IPS-20b (cell line): ENCODE results near the gene KLHL17.
A peak's percentile ranks its signal among the peaks of the same experiment; 100 is the strongest.

ENCODE experiments used
- H3K27ac ChIP-seq: one replicate; pipeline ENCODE4 v1.5.1; 2013; ENCODE audit warnings: low read length
- H3K27me3 ChIP-seq: 2 replicates; pipeline ENCODE4 v1.6.1; 2013; ENCODE audit warnings: mild to moderate bottlenecking, low read length, inconsistent platforms; ENCODE audit not compliant: insufficient read depth
- H3K36me3 ChIP-seq: 2 replicates; pipeline ENCODE4 v1.6.1; 2013; ENCODE audit warnings: low read depth, mild to moderate bottlenecking, inconsistent platforms, low read length, moderate library complexity; ENCODE audit not compliant: insufficient read depth
- H3K4me1 ChIP-seq: 2 replicates; pipeline ENCODE4 v1.6.1; 2013; ENCODE audit warnings: mild to moderate bottlenecking, control low read depth, inconsistent platforms, low read length, moderate library complexity; ENCODE audit not compliant: insufficient read depth
- H3K4me3 ChIP-seq: 2 replicates; pipeline ENCODE4 v1.5.1; 2013; ENCODE audit warnings: mild to moderate bottlenecking, low read length, inconsistent platforms
- H3K9ac ChIP-seq: 2 replicates; pipeline ENCODE4 v1.6.1; 2013; ENCODE audit warnings: low read depth, mild to moderate bottlenecking, inconsistent platforms, low read length, moderate library complexity
- H3K9me3 ChIP-seq: 2 replicates; pipeline ENCODE4 v1.6.1; 2013; ENCODE audit warnings: mild to moderate bottlenecking, low read depth, low read length, inconsistent platforms; ENCODE audit not compliant: insufficient read depth

The KLHL17 gene

GRCh38 chr1:960363-961131 is at the start of gene KLHL17:
Gene KLHL17 (plus strand): TSS chr1:960584. CDS start chr1:960694, 110 bp downstream.
- H3K36me3 ChIP-seq: peaks cover 25% of the 10 kb centered on the region
- H3K4me1 ChIP-seq: no peaks in the 10 kb centered on the region
- no peaks in the 10 kb centered on the region for H3K9me3 ChIP-seq
- H3K9ac ChIP-seq: no peak within 1 kb of the TSS
- H3K27me3 ChIP-seq: peaks cover 21% of the 10 kb centered on the region
- peak within 1 kb of the TSS; percentile 60 for H3K4me3 ChIP-seq
- no peak within 1 kb of the TSS for H3K27ac ChIP-seq

GRCh38 chr1:910881-911721 is 49.3 kb upstream of the KLHL17 start:
- no peak overlapping the region for H3K4me3 ChIP-seq
- peaks cover 79% of the 10 kb centered on the region for H3K27me3 ChIP-seq
- H3K9ac ChIP-seq: no peak overlapping the region
- no peaks in the 10 kb centered on the region for H3K4me1 ChIP-seq
- no peak overlapping the region for H3K27ac ChIP-seq
- H3K9me3 ChIP-seq: no peaks in the 10 kb centered on the region
- H3K36me3 ChIP-seq: no peaks in the 10 kb centered on the region

GRCh38 chr1:911875-912739 is 48.3 kb upstream of the KLHL17 start:
- H3K9ac ChIP-seq: no peak overlapping the region
- H3K9me3 ChIP-seq: no peaks in the 10 kb centered on the region
- no peaks in the 10 kb centered on the region for H3K36me3 ChIP-seq
- no peaks in the 10 kb centered on the region for H3K4me1 ChIP-seq
- H3K27me3 ChIP-seq: peaks cover 77% of the 10 kb centered on the region
- no peak overlapping the region for H3K27ac ChIP-seq
- H3K4me3 ChIP-seq: no peak overlapping the region

DNA sequence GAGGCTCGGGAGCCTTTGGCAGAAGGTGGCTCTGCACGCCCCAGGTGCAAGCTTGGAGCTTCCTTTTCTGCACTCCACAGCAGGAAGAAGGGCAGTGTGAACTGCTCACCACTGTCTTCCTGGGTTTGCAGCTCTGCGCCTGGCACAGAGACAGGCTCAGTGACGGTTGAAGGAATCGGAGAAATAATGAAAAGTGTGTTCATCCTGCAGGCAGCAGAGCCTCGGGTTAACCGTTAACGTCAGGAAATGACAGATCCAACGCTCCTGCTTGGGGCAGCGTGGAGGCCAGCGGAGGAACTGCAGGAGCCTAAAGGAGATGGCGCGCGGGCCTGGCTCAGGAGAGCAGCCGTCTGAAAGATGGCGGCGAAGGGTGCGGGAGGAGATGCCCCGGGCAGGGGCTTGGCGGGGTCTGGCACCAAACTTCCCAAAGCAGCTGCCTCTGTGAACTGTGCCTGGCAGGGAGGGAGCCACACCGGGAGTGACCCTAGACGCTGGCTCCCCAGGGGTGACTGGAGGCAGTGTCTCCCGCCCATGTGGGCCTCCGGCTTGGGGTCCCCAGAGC is 47.6 kb upstream of the KLHL17 start:
- H3K9ac ChIP-seq: no peak overlapping the region
- peaks cover 77% of the 10 kb centered on the region for H3K27me3 ChIP-seq
- H3K27ac ChIP-seq: no peak overlapping the region

DNA sequence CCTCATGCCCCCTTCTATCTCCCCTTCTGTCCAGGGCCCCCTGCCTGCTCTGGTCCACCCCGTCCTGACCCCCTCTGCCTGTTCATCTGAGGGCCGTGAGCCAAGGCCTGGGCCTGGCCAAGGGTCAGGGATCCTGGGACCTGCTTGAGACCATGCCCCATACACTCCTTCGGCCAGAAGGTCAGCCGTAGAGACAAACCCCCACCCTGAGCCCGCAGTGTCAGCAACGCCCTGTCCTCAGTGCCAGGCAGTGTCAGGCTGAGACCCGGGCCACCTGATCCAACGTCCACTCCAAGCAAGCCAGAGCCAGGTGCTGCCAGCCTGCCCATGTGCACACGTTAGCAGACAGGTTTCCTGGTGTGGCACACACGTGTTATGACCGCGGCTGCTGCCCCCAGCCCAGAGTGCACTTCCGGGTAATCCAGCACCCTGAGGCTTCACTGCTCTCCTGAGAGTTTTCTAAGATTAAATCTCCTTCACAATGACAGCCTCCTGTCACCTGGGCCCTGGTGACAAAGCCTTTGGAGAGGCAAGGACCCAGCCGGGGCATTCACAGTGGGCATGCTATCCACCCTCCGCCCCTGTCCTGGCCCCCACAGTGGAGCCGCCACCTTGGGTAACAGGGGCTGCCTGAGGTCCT is 46.8 kb upstream of the KLHL17 start:
- H3K4me3 ChIP-seq: no peak overlapping the region
- H3K9ac ChIP-seq: no peak overlapping the region
- H3K36me3 ChIP-seq: no peaks in the 10 kb centered on the region
- no peaks in the 10 kb centered on the region for H3K9me3 ChIP-seq
- H3K27ac ChIP-seq: no peak overlapping the region
- H3K27me3 ChIP-seq: peaks cover 80% of the 10 kb centered on the region
- no peaks in the 10 kb centered on the region for H3K4me1 ChIP-seq

More for the DNA sequence above, 47.6 kb upstream of the KLHL17 start:
- H3K36me3 ChIP-seq: no peaks in the 10 kb centered on the region
- H3K4me3 ChIP-seq: no peak overlapping the region
- no peaks in the 10 kb centered on the region for H3K4me1 ChIP-seq
- H3K9me3 ChIP-seq: no peaks in the 10 kb centered on the region

DNA sequence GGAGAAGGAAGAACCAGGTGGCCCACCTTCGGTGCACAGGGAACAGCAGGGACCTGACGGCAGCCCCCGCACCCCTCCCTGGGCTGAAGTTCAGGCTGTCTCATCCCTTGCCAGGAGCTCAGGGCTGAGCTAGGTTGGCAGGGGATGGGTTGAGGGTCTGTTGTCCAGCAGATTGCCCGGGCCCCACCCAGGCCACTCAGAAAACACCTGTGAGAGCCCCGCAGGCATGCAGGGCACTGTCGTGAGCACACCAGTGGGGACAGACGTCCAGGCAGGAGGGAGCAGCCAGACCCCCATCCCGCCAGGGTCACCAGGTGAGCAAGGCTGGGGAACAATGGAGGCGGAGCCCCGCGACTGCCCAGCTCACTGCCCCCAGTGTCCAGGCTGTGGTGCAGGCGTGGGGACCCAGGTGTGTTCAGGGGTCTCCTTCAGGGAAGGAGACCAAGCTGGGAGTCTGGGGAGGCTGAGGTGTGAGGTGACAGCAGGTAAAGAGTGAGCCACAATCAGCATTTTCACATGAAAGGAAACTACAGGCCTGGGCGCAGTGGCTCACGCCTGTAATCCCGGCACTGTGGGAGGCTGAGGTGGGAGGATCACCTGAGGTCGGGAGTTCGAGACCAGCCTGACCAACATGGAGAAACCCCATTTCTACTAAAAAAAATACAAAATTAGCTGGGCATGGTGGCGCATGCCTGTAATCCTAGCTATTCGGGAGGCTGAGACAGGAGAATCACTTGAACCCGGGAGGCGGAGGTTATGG is 46.1 kb upstream of the KLHL17 start:
- Histone ChIP-seq H3K36me3 (no peaks in the 10 kb centered on the region), H3K27ac (no peak overlapping the region), H3K9ac (no peak overlapping the region), H3K4me1 (no peaks in the 10 kb centered on the region), H3K9me3 (no peaks in the 10 kb centered on the region), H3K27me3 (peaks cover 87% of the 10 kb centered on the region), H3K4me3 (no peak overlapping the region)

- no peaks in the 10 kb centered on the region for H3K36me3 ChIP-seq
- no peak overlapping the region for H3K4me3 ChIP-seq
- H3K9ac ChIP-seq: no peak overlapping the region
- no peaks in the 10 kb centered on the region for H3K4me1 ChIP-seq
- H3K9me3 ChIP-seq: no peaks in the 10 kb centered on the region
- peaks cover 93% of the 10 kb centered on the region for H3K27me3 ChIP-seq
- H3K27ac ChIP-seq: no peak overlapping the region
Observed at GRCh38 chr1:914891-915280, 45.5 kb upstream of the KLHL17 start.

DNA sequence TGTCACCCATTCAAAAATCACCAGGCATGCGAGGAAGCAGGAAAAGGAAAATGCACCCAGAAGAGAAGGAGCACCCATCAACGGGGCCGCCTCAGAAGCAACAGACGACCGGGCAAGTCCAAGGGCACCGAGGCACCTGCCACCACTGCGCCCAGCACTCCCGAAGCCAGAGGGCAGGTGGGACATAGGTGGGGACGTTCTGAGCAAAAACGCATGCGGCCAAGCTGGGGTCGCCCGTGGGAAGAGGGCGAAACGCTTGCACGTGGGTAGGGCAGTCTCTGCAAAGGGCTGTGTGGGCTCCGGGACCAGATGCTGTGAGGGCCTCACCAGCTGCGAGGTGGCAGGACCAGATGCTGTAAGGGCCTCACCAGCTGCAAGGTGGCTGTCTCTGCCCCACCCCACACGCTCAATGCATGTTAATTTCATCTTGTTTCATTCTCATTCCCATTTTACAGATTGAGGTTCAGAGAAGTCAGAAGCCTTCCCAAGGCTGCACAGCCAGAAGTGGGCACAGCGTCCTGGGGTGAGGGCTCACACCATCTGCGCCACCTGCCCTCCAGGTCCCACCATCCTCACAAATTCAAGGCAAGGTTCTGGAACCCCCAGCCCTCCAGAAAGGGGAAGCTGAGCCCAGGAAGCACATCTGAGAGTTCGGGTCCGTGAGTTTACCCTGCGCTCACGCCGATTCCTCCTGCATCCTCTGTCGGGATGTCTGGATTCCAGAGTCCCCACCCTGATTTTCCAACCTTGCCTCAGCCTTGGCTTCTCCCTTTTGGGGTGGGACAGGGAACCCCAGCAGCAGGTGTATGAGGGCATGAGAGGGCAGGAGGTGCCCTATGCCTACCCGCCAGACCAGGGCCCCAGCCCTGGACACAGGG is 44.9 kb upstream of the KLHL17 start:
- Histone ChIP-seq H3K36me3 (no peaks in the 10 kb centered on the region), H3K9ac (no peak overlapping the region), H3K9me3 (no peaks in the 10 kb centered on the region), H3K4me3 (no peak overlapping the region), H3K27ac (no peak overlapping the region), H3K4me1 (no peaks in the 10 kb centered on the region), H3K27me3 (peaks cover 98% of the 10 kb centered on the region)

GRCh38 chr1:916173-917075 is 44.0 kb upstream of the KLHL17 start:
- H3K9ac ChIP-seq: no peak overlapping the region
- H3K27me3 ChIP-seq: peaks cover 98% of the 10 kb centered on the region
- H3K36me3 ChIP-seq: no peaks in the 10 kb centered on the region
- no peak overlapping the region for H3K27ac ChIP-seq
- H3K4me1 ChIP-seq: no peaks in the 10 kb centered on the region; the same call in 1 of the 2 replicates
- no peak overlapping the region for H3K4me3 ChIP-seq
- no peaks in the 10 kb centered on the region for H3K9me3 ChIP-seq
